Upper lobe of right lung (tissue), 1 donor: ENCODE results near the gene PTPRN2. TPM values are rescaled to one million over a fixed set of nuclear protein-coding genes. Genes with fewer than 3 reads are reported as not detected.
"Not testable (repeated sequence)": the region's sequence is repeated elsewhere in the genome, so short reads cannot be mapped to it uniquely, and the experiment has no call there.

Experiments
- ATAC-seq: fragments of 200-7000 bp; cut with Tn5 transposase; one replicate; pipeline ENCODE4 v1.9.1; 2020; ENCODE audit warnings: mild to moderate bottlenecking, moderate library complexity
- DNase-seq: peaks from one replicate; pipeline ENCODE4 v3.0.0-alpha.2; 2020
- H3K27ac ChIP-seq: fragments of 200-600 bp; one replicate; pipeline ENCODE4 v1.8.0; 2022
- H3K27me3 ChIP-seq: fragments of 200-600 bp; one replicate; pipeline ENCODE4 v1.8.0; 2022; ENCODE audit warnings: mild to moderate bottlenecking
- H3K36me3 ChIP-seq: fragments of 200-600 bp; one replicate; pipeline ENCODE4 v1.8.0; 2022
- H3K4me1 ChIP-seq: fragments of 200-600 bp; one replicate; pipeline ENCODE4 v1.8.0; 2022
- H3K4me3 ChIP-seq: fragments of 200-600 bp; one replicate; pipeline ENCODE4 v1.8.0; 2022; ENCODE audit warnings: mild to moderate bottlenecking
- H3K9me3 ChIP-seq: fragments of 200-600 bp; one replicate; pipeline ENCODE4 v1.8.0; 2022
- CTCF ChIP-seq: fragments of 200-600 bp; IDR thresholded peaks from one replicate; pipeline ENCODE4 v1.8.0; 2022; ENCODE audit warnings: antibody characterized with exemption
- intact Hi-C: fragments of 100-400 bp; cut with DNase I; formaldehyde crosslinking; loops from one replicate; pipeline ENCODE4 v1.11.0; 2022
- total RNA-seq: library from RNA; stranded (reverse); fragmentation: NEBNext Ultra II Directional; extraction: Animal tissue kit (Norgen Biotek cat#: 25700); gene quantifications from one replicate; pipeline ENCODE4 v1.2.1, GENCODE V29; 2021
- donor health status: DM: no; HTN: yes; CAD: no; lungs with severe emphysema.

The PTPRN2 gene
- total RNA-seq, 1 donor from 2014 or later = 4.9 TPM

DNA sequence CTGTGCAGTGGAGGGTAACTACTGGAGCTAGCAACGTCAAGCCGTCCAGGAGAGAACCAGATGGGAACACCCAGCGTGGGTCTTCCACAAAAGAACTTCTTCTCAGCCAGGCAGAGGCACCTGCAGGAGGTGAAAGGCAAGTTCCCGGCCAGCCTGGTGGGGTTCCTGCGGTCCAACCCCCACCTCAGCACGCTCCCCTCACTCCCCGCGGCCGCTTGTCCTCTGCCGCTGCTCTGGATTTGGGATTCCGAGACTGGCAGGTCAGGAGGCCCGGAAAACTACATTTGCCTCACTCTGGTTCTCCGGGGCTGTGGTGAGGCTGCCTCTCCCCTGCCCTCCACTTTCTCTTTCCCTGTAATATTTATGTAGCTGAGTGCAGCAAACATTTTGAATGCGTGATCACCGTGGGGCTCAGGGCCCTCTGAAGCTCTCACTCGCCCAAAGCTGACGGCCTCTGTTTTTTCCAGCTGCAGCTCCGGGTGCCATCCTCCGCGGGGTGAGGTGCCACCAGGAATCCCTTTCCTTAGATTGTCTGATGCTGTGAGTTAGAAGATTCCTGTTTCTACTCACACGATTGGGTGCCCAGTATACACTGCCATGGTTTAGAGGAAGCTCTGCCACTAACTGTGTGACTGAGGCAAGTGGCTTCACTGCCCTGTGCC lies 884.0 kb downstream of the PTPRN2 start:
- TF ChIP-seq CTCF = no peak
- H3K36me3 ChIP-seq = no peaks in the 10 kb centered on the region
- no peaks in the 10 kb centered on the region for H3K9me3 ChIP-seq
- no peaks in the 10 kb centered on the region for H3K4me1 ChIP-seq
- ATAC-seq (no peak), DNase-seq (peak; percentile 52)
- no peak overlapping the region for H3K27ac ChIP-seq
- intact Hi-C loops = no loop called here
- H3K4me3 ChIP-seq = no peak overlapping the region
- H3K27me3 ChIP-seq = peaks cover 28% of the 10 kb centered on the region

DNA sequence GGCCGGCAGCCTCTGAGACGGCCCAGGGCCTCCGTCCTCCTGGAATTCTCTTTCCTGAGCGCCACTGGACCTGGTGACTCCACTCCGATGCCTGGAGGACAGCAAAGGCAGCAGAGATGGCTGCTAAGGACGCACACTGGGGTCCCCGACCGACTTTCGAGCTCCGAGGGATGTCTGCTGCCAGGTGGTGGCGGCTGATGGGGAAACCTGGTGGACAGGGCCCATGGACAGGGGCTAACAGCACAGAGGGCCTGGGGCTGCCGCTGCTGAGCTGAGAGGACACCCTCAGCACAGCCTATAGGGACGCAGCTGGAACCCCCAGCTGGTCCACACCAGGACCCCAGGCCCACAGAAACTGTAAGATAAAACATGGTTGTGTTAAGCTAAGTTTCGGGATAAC lies 884.5 kb downstream of the PTPRN2 start:
- DNase-seq (peak; percentile 59), ATAC-seq (no peak)
- Histone ChIP-seq H3K27ac (no peak overlapping the region), H3K4me1 (no peaks in the 10 kb centered on the region), H3K27me3 (peaks cover 34% of the 10 kb centered on the region), H3K9me3 (no peaks in the 10 kb centered on the region), H3K4me3 (no peak overlapping the region), H3K36me3 (no peaks in the 10 kb centered on the region)
- TF ChIP-seq CTCF = no peak
- intact Hi-C loops = no loop called here

GRCh38 chr7:157702311-157703023 lies 885.2 kb downstream of the PTPRN2 start:
- DNase-seq (peak; percentile 42), ATAC-seq (no peak)
- no peaks in the 10 kb centered on the region for H3K9me3 ChIP-seq
- H3K27me3 ChIP-seq = peaks cover 34% of the 10 kb centered on the region
- intact Hi-C loops = no loop called here
- no peaks in the 10 kb centered on the region for H3K4me1 ChIP-seq
- H3K36me3 ChIP-seq = no peaks in the 10 kb centered on the region
- no peak overlapping the region for H3K4me3 ChIP-seq
- no peak overlapping the region for H3K27ac ChIP-seq
- TF ChIP-seq CTCF = no peak

DNA sequence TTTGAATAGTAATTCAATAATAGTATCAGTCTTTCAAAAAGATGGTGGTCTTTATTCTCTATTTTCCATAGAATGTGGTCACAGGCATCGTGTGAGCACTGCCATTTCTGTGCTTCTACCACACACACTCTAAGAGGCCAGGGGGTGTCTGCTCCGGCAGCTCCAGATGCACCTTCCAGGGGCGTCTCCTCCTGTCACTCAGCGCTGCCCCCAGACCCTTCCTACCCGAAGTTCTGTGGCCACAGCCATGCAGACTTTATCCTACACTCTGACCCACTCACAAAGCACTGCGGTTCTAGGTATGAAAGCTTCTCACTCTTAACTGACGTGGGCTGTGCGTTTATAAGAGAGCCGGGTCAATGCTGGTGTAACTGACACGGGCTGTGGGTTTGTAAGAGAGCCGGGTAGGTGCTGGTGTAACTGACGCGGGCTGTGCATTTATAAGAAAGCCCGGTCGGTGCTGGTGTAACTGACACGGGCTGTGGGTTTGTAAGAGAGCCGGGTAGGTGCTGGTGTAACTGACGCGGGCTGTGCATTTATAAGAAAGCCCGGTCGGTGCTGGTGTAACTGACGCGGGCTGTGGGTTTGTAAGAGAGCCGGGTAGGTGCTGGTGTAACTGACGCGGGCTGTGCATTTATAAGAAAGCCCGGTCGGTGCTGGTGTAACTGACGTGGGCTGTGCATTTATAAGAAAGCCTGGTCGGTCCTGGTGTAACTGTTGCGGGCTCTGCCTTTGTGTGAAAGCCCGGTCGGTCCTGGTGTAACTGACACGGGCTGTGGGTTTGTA lies 886.0 kb downstream of the PTPRN2 start:
- DNase-seq, ATAC-seq: not testable (repeated sequence)

DNA sequence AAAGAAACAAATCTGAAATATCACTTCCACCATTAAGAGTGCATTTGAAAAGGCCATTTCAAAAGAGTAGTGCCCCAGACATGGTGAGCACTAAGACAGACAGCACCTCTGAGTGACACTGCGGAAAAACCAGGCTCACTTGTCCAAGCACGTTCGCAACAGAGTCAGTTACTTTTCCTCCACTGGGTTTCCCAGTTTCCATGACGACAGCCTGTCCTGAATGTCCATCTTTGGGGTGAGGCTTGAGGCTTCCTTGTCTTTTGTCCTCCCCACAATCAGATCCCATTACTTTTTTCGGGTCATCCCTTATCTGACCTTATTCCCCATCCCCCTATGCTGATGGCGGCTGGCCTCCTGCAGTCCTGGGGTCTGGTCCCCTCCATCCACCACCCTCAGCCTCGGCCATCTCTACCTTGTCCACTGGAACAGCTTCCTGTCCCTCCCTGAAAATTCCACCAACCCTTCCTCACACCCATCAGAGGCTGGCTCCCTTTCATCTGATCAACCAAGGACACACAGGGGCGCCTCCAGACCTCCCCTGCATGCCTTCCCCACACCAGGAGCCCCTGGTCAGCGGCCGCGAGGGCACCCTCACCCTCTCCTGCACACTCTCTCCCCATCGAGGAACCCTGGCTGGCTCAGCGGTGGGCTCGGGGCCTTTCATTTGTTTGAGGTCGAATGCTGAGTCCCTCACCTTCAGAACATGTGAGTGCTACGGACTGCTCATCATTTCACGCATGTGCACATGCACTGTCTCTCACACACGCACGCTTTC lies 887.2 kb downstream of the PTPRN2 start:
- no peak overlapping the region for H3K4me3 ChIP-seq
- TF ChIP-seq CTCF = no peak
- peaks cover 37% of the 10 kb centered on the region for H3K27me3 ChIP-seq
- H3K27ac ChIP-seq = no peak overlapping the region
- no peaks in the 10 kb centered on the region for H3K4me1 ChIP-seq
- H3K36me3 ChIP-seq = no peaks in the 10 kb centered on the region
- DNase-seq (peak; percentile 48), ATAC-seq (no peak)
- no peaks in the 10 kb centered on the region for H3K9me3 ChIP-seq
- intact Hi-C loops = no loop called here

More for the DNA sequence above, 886.0 kb downstream of the PTPRN2 start:
- H3K9me3 ChIP-seq, H3K27ac ChIP-seq, intact Hi-C loops, H3K4me3 ChIP-seq, H3K36me3 ChIP-seq, H3K4me1 ChIP-seq: not testable (repeated sequence)
- H3K27me3 ChIP-seq = peaks cover 34% of the 10 kb centered on the region
